ENCODE measurements around the gene MYH11.

MYH11 gene

DNA sequence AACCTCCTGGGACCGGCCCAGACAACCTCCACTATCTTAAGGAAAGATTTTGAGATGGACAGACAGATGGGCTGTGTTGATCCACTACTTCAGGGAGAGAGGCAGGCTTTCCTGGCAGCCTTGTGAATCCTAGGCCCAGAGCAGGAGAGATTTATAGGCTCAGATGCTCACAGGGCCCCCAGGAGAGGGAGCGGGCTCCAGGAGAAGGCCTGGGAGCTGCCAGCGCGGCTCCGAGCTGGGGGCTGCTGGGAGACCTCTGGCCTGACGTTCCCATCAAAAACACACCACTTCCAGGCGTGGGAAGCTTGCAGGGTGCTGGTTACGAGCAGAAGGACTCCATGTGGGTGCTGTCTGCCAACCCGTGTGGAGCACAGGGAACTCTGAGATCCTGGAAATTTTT lies 53.2 kb downstream of the MYH11 start:
- TF ChIP-seq, protein P1, sequence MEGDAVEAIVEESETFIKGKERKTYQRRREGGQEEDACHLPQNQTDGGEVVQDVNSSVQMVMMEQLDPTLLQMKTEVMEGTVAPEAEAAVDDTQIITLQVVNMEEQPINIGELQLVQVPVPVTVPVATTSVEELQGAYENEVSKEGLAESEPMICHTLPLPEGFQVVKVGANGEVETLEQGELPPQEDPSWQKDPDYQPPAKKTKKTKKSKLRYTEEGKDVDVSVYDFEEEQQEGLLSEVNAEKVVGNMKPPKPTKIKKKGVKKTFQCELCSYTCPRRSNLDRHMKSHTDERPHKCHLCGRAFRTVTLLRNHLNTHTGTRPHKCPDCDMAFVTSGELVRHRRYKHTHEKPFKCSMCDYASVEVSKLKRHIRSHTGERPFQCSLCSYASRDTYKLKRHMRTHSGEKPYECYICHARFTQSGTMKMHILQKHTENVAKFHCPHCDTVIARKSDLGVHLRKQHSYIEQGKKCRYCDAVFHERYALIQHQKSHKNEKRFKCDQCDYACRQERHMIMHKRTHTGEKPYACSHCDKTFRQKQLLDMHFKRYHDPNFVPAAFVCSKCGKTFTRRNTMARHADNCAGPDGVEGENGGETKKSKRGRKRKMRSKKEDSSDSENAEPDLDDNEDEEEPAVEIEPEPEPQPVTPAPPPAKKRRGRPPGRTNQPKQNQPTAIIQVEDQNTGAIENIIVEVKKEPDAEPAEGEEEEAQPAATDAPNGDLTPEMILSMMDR (IDR thresholded peaks at IDR 0.05; ENCODE audit: low read depth, low read length) = no peak
- peak; percentile 10 for DNase-seq
- Histone ChIP-seq H3K36me3 (no peaks in the 10 kb centered on the region), H3K27me3 (ENCODE audit: insufficient read depth, low read depth, severe bottlenecking) (peaks cover 6% of the 10 kb centered on the region), H3K27ac (no peak overlapping the region), H3K4me3 (ENCODE audit: low read depth, low read length) (no peak overlapping the region), H3K9me3 (ENCODE audit: severe bottlenecking) (no peaks in the 10 kb centered on the region)

DNA sequence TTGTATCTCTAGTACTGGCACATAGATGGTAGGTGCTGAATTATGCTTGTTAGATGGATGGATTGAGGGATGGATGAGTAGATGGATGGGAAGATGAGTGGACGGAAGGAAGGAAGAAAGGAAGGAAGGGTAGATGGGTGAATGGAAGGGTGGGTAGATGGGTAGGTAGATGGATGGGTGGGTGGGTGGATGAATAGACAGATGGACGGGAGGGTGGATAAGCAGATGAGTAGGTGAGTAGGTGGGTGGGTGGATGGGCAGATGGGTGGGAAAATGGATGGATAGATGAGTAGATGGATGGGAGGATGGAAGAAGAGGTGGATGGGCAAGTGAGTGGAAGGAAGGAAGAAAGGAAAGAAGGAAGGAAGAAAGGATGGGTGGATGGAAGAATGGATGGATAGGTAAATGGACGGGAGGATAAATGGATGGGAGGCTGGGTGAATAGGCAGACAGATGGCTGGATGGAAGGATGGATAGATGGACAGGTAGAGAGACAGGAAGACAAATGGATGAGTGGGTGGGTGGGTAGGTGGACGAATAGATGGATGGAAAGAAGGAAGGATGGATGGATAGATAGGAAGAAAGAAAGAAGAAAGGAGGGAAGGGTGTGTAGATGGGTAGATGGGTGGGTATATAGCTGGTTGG lies 56.9 kb downstream of the MYH11 start:
- H3K9me3 ChIP-seq (ENCODE audit: severe bottlenecking) = peaks cover 10% of the 10 kb centered on the region
- H3K36me3 ChIP-seq = no peaks in the 10 kb centered on the region
- no peak for DNase-seq
- H3K27me3 ChIP-seq (ENCODE audit: insufficient read depth, low read depth, severe bottlenecking) = no peaks in the 10 kb centered on the region
- no peak overlapping the region for H3K27ac ChIP-seq
- no peak overlapping the region for H3K4me3 ChIP-seq (ENCODE audit: low read depth, low read length)
- TF ChIP-seq, protein P1 (IDR thresholded peaks at IDR 0.05; ENCODE audit: low read depth, low read length) = no peak

DNA sequence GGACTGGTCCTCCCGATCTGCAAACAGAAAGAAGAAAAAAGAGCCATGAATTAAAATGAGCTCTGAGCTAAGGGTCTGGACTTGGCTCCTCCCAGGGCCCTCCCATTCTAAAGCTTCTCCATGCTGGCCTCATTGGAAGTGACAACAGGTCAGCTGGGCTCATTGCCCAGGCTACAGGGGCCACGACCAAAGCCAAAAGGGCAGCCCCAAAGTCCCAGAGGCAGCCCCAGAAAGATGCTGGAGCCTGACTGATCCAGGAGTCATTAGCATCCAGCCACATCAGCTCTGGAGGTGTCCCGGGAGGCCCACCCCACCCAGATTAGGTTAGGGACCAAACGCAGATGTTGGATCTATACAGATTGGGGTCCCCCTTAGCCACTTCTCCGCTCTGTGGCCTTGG lies 58.2 kb downstream of the MYH11 start:
- no peaks in the 10 kb centered on the region for H3K36me3 ChIP-seq
- H3K9me3 ChIP-seq (ENCODE audit: severe bottlenecking) = peaks cover 10% of the 10 kb centered on the region
- H3K27me3 ChIP-seq (ENCODE audit: insufficient read depth, low read depth, severe bottlenecking) = no peaks in the 10 kb centered on the region
- no peak overlapping the region for H3K4me3 ChIP-seq (ENCODE audit: low read depth, low read length)
- DNase-seq = no peak
- H3K27ac ChIP-seq = no peak overlapping the region
- TF ChIP-seq, protein P1 (IDR thresholded peaks at IDR 0.05; ENCODE audit: low read depth, low read length) = no peak

DNA sequence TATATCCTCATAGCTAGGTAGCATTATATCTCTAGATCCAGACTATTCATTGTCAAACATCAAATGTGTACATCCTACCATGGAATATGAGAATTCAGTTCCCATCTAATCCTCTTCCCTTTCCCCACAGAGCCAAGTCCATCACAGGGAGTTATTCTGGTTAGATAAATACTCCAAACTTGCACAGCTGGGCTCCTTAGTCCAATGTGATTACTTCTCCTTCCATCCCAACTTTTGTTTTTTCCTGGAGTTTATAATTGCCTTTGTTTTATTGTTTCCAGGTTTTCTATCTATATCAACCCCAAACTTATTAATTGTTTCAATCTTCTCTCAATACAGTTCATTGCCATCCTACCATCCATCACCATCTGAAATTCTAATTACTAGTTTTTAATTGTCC lies 59.9 kb downstream of the MYH11 start:
- TF ChIP-seq, protein P1 (IDR thresholded peaks at IDR 0.05; ENCODE audit: low read depth, low read length) = no peak
- Histone ChIP-seq H3K9me3 (ENCODE audit: severe bottlenecking) (peaks cover 10% of the 10 kb centered on the region), H3K36me3 (no peaks in the 10 kb centered on the region), H3K27ac (no peak overlapping the region), H3K4me3 (ENCODE audit: low read depth, low read length) (no peak overlapping the region), H3K27me3 (ENCODE audit: insufficient read depth, low read depth, severe bottlenecking) (no peaks in the 10 kb centered on the region)
- DNase-seq = no peak

DNA sequence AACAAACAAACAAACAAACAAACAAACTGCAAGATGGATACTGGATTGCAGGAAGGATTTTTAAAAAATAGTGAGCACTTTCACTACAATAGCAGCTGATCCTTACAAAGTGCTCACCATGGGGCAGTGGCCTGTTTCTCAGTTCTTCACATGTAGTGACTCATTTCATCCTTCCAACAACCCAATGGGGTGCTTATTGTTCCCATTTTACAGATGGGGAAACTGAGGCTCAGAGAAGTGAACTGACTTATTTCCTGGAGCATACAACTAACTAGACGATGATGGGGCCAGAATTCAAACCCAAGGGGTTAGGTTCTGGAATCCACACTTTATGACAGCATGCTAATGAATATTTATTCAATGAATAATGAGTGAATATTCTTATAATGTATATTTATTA lies 61.2 kb downstream of the MYH11 start:
- H3K27ac ChIP-seq = no peak overlapping the region
- H3K27me3 ChIP-seq (ENCODE audit: insufficient read depth, low read depth, severe bottlenecking) = no peaks in the 10 kb centered on the region
- no peaks in the 10 kb centered on the region for H3K36me3 ChIP-seq
- TF ChIP-seq, protein P1 (IDR thresholded peaks at IDR 0.05; ENCODE audit: low read depth, low read length) = no peak
- no peak for DNase-seq
- no peak overlapping the region for H3K4me3 ChIP-seq (ENCODE audit: low read depth, low read length)
- peaks cover 10% of the 10 kb centered on the region for H3K9me3 ChIP-seq (ENCODE audit: severe bottlenecking)

DNA sequence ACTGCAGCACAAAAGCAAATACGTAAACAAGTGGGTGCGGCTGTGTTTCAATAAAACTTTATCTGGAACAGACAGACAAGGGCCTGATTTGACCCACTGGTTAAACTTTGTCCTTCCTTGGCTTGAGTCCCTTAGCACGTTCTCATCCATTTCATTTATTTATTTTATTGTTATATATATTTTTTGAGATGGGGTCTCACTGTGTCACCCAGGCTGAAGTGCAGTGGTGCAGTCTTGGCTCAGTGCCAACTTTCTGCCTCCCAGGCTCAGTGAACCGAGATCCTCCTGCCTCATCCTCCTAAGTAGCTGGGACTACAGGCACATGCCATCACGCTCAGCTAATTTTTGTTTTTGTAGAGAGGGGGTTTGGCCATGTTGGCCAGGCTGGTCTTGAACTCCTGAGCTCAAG lies 64.3 kb downstream of the MYH11 start:
- Histone ChIP-seq H3K27ac (no peak overlapping the region), H3K36me3 (no peaks in the 10 kb centered on the region), H3K27me3 (ENCODE audit: insufficient read depth, low read depth, severe bottlenecking) (no peaks in the 10 kb centered on the region), H3K9me3 (ENCODE audit: severe bottlenecking) (peaks cover 10% of the 10 kb centered on the region), H3K4me3 (ENCODE audit: low read depth, low read length) (no peak overlapping the region)
- DNase-seq = no peak
- TF ChIP-seq, protein P1 (IDR thresholded peaks at IDR 0.05; ENCODE audit: low read depth, low read length) = no peak

Measured in WERI-Rb-1 (cell line).